ENCODE data around the gene DLG4.

Gene DLG4

DNA sequence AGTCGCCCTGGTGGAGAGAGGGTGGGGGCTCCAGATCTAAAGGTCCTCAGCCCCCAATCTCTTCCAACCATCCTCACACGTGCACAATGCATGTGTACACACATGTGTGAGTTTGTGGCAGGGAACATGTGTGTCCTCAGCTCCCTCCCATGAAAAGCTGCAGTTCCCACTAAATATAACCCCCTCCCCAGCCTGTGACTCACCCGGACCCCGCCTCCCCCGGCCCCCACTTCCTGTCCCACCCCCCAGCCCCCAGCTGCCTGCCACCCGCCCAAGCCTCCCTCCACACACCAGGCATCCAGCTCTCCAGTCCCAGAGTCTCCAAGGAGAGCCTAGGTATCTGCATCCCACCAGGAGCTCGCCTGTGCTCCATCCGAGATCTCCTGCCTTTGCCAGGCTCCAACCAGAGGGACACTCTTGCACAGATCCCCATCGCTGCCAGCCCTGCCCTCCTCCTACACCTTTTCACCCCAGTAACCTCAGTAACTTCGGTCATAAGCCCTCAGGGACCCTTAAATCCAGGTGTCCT lies 3.9 kb downstream of the DLG4 start:
- peak; percentile 39 for DNase-seq (ENCODE audit: low spot score)

GRCh38 chr17:7215136-7215638 lies 4.4 kb downstream of the DLG4 start:
- DNase-seq (ENCODE audit: low spot score) (no peak), FAIRE-seq (no peak)

More for the DNA sequence above, 3.9 kb downstream of the DLG4 start:
- no peak for FAIRE-seq

GRCh38 chr17:7214300-7215135 lies 5.1 kb downstream of the DLG4 start:
- peak; percentile 92 for DNase-seq (ENCODE audit: low spot score)
- FAIRE-seq: peak; percentile 42

GRCh38 chr17:7213895-7214299 lies 5.7 kb downstream of the DLG4 start:
- DNase-seq (ENCODE audit: low spot score) (peak; percentile 48), FAIRE-seq (no peak)

GRCh38 chr17:7211491-7212273 lies 8.0 kb downstream of the DLG4 start:
- FAIRE-seq (no peak), DNase-seq (ENCODE audit: low spot score) (no peak)

- DNase-seq (ENCODE audit: low spot score) (no peak), FAIRE-seq (no peak)
Measured at GRCh38 chr17:7208754-7209460, 10.7 kb downstream of the DLG4 start.

DNA sequence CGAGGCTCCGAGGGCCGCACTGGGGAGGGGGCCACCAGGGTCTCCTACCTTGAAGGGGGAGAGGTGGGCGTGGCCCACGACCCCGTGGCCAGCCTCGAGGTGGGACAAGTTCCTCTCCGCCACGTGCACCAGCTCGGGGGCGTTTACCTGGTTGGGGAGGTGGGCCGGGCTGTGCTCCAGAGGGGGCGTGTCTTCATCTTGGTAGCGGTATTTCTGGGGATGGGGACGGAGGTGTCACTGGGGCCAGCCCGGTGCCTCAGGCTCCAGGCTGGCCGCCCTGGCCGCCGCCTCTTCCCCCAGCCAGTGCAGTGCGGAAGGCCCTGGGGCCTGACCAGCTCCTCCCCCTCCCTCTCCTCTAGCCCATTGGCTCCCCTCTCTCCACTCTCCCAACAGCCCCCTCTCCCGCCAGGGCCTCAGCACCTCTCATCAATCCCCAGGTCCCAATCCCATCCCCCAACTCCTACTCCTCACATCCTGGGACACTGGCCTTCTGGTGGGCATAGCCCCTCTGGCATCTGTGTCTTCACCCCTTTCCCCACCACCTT lies 11.5 kb downstream of the DLG4 start:
- FAIRE-seq (no peak), DNase-seq (ENCODE audit: low spot score) (no peak)

DNA sequence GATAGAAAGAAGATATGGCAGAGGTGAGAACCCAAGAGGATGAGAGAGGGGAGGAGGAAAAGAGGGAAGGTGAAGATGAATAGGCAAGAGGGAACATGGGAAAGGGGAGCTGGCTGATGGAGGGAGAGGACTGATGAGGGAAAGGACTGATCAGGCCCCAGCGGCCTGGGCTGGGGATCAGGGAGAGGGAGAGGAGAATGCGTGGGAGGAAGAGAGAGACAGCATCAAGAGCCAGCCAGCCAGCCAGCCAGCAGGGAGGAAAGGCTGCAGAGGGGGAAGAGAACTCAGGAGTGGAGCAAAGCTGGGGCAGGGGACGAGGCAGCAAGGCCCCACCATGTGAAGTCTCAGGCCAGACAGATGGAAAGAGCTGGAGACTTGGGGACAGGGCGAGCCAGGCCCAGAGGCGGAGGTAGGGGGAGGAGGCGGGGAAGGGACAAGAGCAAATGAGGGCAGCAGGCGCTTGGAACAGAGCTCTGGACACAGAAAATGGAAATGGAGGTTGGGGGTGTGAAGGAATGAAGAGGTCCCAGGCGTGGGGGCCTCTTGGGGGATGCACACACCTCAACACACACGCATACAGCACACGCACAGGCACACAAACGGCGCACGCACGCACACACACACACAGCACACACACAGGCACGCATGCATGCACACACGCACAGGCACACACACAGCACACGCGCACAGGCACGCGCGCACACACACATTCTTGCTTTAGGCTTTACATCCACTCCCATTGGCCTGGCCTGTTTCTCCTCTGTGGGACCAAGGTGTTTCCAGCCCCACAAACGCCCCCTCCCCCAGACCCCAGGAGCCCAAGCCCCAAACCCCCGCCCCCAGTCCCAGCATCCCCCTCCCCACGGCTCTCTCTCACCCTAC lies 12.3 kb downstream of the DLG4 start:
- DNase-seq (ENCODE audit: low spot score): no peak
- FAIRE-seq: no peak

GRCh38 chr17:7205561-7205960 lies 14.1 kb downstream of the DLG4 start:
- DNase-seq (ENCODE audit: low spot score) (no peak), FAIRE-seq (no peak)

GRCh38 chr17:7204828-7205461 lies 14.7 kb downstream of the DLG4 start:
- DNase-seq (ENCODE audit: low spot score) (no peak), FAIRE-seq (no peak)

GRCh38 chr17:7204336-7204735 lies 15.3 kb downstream of the DLG4 start:
- FAIRE-seq: no peak
- no peak for DNase-seq (ENCODE audit: low spot score)

GRCh38 chr17:7203391-7203790 lies 16.2 kb downstream of the DLG4 start:
- DNase-seq (ENCODE audit: low spot score): no peak
- no peak for FAIRE-seq

- DNase-seq (ENCODE audit: low spot score): no peak
- FAIRE-seq: no peak
Measured at GRCh38 chr17:7196651-7197401, 22.8 kb downstream of the DLG4 start.

DNA sequence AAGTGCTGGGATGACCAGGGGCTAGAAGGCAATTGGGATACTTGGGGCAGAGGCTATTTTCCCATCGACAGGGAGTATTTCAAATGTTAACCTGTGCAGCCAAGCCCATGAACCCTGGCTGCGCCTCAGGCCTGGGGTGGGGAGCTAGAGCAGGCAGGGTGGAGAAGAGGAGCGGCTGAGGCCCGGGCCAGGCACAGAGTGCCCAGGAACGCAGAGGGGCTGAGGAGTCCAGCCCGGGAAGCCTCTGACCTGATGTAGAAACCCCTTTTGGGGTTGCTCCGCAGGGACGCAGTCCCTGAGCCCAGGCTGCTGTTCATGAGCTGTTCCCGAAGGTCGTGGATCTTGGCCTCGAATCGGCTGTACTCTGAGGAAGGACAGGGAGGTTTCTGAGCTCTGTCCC lies 23.7 kb downstream of the DLG4 start:
- FAIRE-seq (no peak), DNase-seq (ENCODE audit: low spot score) (no peak)

GRCh38 chr17:7192271-7192937 lies 27.2 kb downstream of the DLG4 start:
- DNase-seq (ENCODE audit: low spot score) (no peak), FAIRE-seq (no peak)

DNA sequence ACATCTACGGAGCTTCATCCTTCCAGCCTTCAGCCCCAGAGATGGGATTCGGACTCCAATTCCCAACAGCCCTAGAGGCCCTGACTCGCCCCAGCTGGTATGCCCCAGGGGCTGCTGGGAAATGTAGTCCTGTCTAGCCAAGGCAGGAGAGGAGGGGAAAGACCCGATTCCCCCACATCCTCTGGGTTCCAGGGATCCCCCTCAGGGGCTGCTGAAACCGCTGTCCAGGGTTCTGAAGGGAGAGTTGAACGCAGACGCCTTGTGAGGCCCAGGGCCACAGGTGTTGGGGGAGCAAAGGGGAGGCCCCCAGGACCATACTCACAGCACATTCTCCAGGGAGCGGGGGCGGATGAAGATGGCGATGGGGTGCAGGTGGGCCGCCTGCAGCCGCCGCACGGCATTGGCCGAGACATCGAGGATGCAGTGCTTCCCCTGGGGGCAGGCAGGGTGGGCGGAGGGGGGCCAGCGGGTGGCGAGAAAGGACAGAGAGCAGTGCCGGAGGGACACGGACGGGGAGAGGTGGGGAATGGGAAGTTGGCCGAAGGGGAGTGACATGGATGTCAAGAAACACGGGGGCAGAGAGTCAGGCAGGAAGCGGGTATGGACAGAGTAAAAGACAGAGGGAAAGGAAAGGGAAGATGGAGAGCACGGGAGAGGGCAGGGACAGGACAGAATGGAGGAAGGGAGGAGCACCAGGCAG lies 27.9 kb downstream of the DLG4 start:
- DNase-seq (ENCODE audit: low spot score) (peak; percentile 58), FAIRE-seq (no peak)

DNA sequence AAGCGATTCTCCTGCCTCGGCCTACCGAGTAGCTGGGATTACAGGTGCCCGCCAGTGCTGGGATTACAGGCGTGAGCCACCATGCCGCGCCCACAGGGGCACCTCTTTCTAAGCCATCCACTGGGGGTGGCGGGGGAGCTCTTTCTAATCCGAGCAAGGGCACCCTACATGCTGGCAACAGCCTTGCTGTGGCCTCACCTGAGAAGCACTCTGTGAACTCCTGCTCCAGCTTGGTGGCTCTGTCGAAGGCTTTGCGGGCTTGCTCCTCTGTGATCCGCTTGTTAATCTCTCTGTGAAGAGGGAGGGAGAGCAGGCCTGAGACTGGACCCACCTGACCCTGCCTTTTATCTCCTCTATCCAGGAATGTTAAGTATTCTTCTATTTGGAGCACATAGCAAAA lies 28.6 kb downstream of the DLG4 start:
- DNase-seq (ENCODE audit: low spot score) (no peak), FAIRE-seq (no peak)
